HG03565 (cell line): ENCODE results near the gene ITFG1.

Experiments
- ATAC-seq: cut with Tn5 transposase; IDR thresholded peaks from one replicate; pipeline ENCODE4 v1.9.1; 2021; ENCODE audit warnings: mild to moderate bottlenecking, moderate library complexity; ENCODE audit not compliant: unreplicated experiment

Gene ITFG1

DNA sequence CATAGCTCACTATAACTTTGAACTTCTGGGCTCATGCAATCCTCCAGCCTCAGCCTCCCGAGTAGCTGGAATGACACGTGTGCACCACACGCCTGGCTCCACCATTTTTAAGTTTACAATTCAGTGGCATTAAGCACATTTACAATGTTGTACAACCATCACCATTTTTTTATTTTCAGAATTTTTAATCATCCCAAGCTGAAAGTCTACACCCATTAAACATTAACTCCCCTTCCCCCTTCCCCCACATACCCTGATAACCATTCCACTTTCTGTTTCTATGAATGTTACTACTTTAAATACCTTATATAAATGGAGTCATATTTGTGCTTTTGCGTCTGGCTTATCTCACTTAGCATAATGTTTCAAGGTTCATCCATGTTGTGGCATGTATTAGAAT lies 335.1 kb downstream of the ITFG1 start:
- no peak for ATAC-seq

DNA sequence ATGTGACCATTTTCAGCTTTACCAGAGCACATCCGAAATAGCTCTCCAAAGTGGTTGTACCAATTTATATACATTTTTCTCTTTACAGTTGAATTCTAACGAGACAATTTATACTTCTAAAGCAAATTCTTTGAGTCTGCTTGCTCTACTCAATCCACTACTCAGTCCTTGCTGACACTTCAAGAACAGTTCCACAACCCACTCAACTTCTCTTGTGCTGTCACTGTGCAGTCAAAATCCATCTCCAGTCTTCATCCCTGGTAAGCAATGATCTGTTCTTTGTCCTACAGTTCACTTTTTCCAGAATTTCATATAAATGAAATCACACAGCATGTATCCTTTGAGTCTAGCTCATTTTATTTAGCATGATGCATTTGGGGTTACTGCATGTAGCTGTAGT lies 347.7 kb downstream of the ITFG1 start:
- no peak for ATAC-seq

DNA sequence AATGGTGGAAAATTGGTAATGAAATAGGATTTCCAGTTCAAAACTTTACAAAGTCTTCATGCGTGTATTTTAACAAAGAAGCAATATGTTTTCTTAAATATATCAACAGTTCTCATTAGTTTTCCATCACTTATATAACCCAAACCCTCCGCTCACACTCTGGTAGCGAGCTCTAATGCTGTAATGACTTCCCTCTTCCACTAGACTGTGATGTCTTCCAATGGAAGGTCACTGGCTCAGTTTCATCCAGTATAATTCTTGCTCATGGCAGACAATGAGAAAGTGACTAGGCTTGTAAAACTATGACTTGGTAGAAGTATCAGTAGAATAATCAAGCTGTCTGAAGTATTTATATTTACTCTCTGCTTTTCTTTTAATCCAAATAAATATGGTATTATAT lies 349.9 kb downstream of the ITFG1 start:
- ATAC-seq = no peak

- ATAC-seq = no peak
These were observed 351.5 kb downstream of the ITFG1 start for GRCh38 chr16:47109361-47109760.
